Activated CD4-positive, alpha-beta T cell treated with anti-CD3 and anti-CD28 coated beads, Interleukin-2, amount 50 U/mL, for 24 hours (primary cell): ENCODE data around the gene NLRC3.
A peak's percentile ranks its signal among the peaks of the same experiment; 100 is the strongest.

Experiments used
- DNase-seq, 2 donors: peaks; one replicate each; pipeline ENCODE4 v3.0.0-alpha.2; 2020; ENCODE audit warnings: low read depth in 1 of 2, low spot score in 1 of 2

The NLRC3 gene

GRCh38 chr16:3548445-3548844 lies 28.8 kb downstream of the NLRC3 start:
- no peak for DNase-seq

GRCh38 chr16:3546986-3547682 lies 30.1 kb downstream of the NLRC3 start:
- no peak for DNase-seq

GRCh38 chr16:3542601-3543373 lies 34.4 kb downstream of the NLRC3 start:
- no peak for DNase-seq

GRCh38 chr16:3541527-3542155 lies 35.6 kb downstream of the NLRC3 start:
- DNase-seq, result no peak

- no peak for DNase-seq
Observed at GRCh38 chr16:3538222-3538621, 39.0 kb downstream of the NLRC3 start.

- DNase-seq, result no peak
Observed at GRCh38 chr16:3536851-3537250, 40.4 kb downstream of the NLRC3 start.

- DNase-seq, result no peak
Observed at GRCh38 chr16:3536271-3536731, 40.9 kb downstream of the NLRC3 start.

- DNase-seq, result no peak
Observed at GRCh38 chr16:3534126-3534525, 43.1 kb downstream of the NLRC3 start.

- DNase-seq, result no peak
Observed at GRCh38 chr16:3532741-3533140, 44.5 kb downstream of the NLRC3 start.

- DNase-seq, result no peak
Observed at GRCh38 chr16:3530371-3530914, 46.8 kb downstream of the NLRC3 start.

GRCh38 chr16:3529175-3529574 lies 48.0 kb downstream of the NLRC3 start:
- no peak for DNase-seq

- DNase-seq, result no peak
Observed at GRCh38 chr16:3528406-3528805, 48.8 kb downstream of the NLRC3 start.

- peak in 1 of 2 donors; percentile 9 for DNase-seq
Observed at GRCh38 chr16:3527216-3527829, 49.9 kb downstream of the NLRC3 start.

- DNase-seq, result no peak
Observed at GRCh38 chr16:3525951-3526350, 51.3 kb downstream of the NLRC3 start.

GRCh38 chr16:3523281-3523680 lies 53.9 kb downstream of the NLRC3 start:
- DNase-seq, result no peak

- DNase-seq, result no peak
Observed at GRCh38 chr16:3520841-3521240, 56.4 kb downstream of the NLRC3 start.

GRCh38 chr16:3520413-3520812 lies 56.8 kb downstream of the NLRC3 start:
- no peak for DNase-seq

- no peak for DNase-seq
Observed at GRCh38 chr16:3519581-3519980, 57.6 kb downstream of the NLRC3 start.

- no peak for DNase-seq
Observed at GRCh38 chr16:3518986-3519348, 58.2 kb downstream of the NLRC3 start.

- no peak for DNase-seq
Observed at GRCh38 chr16:3518292-3518985, 58.8 kb downstream of the NLRC3 start.

- no peak for DNase-seq
Observed at GRCh38 chr16:3515897-3516296, 61.3 kb downstream of the NLRC3 start.
